Measurements from ENCODE around the gene SLC9A7.
A peak's percentile ranks its signal among the peaks of the same experiment; 100 is the strongest.

Gene SLC9A7

DNA sequence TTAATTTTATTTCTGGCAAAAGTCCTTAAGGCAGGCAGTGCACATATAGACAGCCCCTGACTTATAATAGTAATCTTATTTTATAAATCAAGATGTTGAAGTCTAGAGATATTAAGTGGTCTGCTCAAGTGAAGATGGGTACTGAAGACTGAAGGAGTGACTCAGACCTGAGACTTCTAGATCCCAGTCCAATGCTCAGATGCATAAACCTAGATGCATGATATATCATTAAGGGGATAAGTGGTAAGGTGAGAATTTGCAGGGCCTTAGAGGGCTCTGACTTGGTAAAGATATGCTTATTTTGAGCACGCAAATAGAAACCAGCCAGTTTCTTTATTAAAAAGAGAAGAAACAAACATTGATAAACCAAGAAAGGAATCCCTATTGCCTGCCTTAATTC, 42.9 kb downstream of the SLC9A7 start:
- Histone ChIP-seq H3K27ac (no peak overlapping the region), H3K9ac (no peak overlapping the region), H3K36me3 (ENCODE audit: insufficient read depth) (no peaks in the 10 kb centered on the region), H3K79me2 (ENCODE audit: insufficient read depth, low read depth) (no peaks in the 10 kb centered on the region), H3K4me3 (IDR thresholded peaks at IDR 0.05; ENCODE audit: insufficient read depth, low read depth, low read length) (no peak overlapping the region), H3K4me1 (ENCODE audit: low read depth, poor library complexity, severe bottlenecking) (peaks cover 50% of the 10 kb centered on the region), H3K27me3 (ENCODE audit: insufficient read depth, low read depth) (no peaks in the 10 kb centered on the region), H3K4me2 (no peak overlapping the region), H4K20me1 (ENCODE audit: insufficient read depth) (no peaks in the 10 kb centered on the region), H2AFZ (ENCODE audit: low read depth) (no peak overlapping the region)
- TF ChIP-seq, protein P1, sequence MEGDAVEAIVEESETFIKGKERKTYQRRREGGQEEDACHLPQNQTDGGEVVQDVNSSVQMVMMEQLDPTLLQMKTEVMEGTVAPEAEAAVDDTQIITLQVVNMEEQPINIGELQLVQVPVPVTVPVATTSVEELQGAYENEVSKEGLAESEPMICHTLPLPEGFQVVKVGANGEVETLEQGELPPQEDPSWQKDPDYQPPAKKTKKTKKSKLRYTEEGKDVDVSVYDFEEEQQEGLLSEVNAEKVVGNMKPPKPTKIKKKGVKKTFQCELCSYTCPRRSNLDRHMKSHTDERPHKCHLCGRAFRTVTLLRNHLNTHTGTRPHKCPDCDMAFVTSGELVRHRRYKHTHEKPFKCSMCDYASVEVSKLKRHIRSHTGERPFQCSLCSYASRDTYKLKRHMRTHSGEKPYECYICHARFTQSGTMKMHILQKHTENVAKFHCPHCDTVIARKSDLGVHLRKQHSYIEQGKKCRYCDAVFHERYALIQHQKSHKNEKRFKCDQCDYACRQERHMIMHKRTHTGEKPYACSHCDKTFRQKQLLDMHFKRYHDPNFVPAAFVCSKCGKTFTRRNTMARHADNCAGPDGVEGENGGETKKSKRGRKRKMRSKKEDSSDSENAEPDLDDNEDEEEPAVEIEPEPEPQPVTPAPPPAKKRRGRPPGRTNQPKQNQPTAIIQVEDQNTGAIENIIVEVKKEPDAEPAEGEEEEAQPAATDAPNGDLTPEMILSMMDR (conservative IDR thresholded peaks at IDR 0.05; ENCODE audit: low read depth, low read length): no peak

DNA sequence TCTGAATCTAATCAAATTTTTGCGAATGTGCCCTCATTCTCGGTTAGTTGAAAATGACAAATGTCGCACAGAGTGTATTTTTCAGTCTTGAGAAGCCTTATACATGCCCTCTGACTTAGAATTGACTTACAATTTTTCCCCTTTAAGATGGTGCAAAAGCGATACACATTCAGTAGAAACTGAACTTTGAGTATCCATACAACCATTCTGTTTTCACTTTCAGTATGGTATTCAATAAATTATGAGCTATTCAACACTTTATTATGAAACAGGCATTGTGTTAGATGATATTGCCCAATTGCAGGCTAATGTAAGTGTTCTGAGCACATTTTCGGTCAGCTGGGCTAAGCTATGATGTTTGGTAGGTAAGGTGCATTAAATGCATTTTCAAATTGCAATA, 43.4 kb downstream of the SLC9A7 start:
- Histone ChIP-seq H3K4me1 (ENCODE audit: low read depth, poor library complexity, severe bottlenecking) (peaks cover 55% of the 10 kb centered on the region), H4K20me1 (ENCODE audit: insufficient read depth) (no peaks in the 10 kb centered on the region), H3K27me3 (ENCODE audit: insufficient read depth, low read depth) (no peaks in the 10 kb centered on the region), H3K9ac (no peak overlapping the region), H3K79me2 (ENCODE audit: insufficient read depth, low read depth) (no peaks in the 10 kb centered on the region), H3K4me3 (IDR thresholded peaks at IDR 0.05; ENCODE audit: insufficient read depth, low read depth, low read length) (no peak overlapping the region), H3K36me3 (ENCODE audit: insufficient read depth) (no peaks in the 10 kb centered on the region), H3K4me2 (no peak overlapping the region), H2AFZ (ENCODE audit: low read depth) (no peak overlapping the region), H3K27ac (no peak overlapping the region)
- TF ChIP-seq, protein P1 (conservative IDR thresholded peaks at IDR 0.05; ENCODE audit: low read depth, low read length): no peak

DNA sequence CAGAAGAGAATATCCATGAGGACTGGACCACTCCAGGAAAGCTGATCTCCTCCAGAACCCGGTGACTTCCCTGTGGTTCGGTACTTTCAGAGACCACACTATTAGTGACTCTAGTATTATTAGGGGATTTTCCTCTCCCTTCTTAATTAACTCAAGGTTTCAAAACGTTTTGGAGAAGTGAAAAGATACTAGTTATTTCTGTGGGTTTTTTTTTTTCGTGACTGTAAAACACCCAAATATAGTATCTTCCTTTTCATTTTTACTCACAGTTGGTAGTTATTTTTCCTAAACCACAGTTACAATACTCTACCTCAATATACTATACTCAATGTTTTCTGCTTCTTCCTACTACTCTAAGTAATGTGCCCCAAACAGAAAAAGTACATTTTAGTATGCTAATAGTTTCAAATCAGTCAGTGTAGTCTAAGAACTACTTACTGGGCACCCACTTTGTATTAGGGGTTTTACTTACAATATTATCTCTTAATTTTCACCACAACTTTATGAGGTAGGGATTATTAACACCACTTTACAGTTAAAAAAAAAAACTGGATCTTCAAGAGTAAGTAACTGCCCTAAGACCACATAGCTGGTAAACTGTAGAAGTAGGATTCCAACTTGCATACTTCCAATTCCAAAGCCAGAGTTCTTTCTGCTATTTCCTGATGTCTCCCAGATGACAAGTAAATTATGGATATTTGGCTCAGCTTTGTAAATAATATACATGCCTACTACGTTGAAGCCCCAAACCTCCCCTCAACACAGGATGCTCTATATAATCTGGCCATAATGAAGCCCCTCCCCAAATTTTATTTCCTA, 45.0 kb downstream of the SLC9A7 start:
- H3K4me1 ChIP-seq (ENCODE audit: low read depth, poor library complexity, severe bottlenecking): peaks cover 68% of the 10 kb centered on the region
- H3K4me2 ChIP-seq: peak overlapping the region; percentile 29
- no peak overlapping the region for H3K4me3 ChIP-seq (IDR thresholded peaks at IDR 0.05; ENCODE audit: insufficient read depth, low read depth, low read length)
- H2AFZ ChIP-seq (ENCODE audit: low read depth): no peak overlapping the region
- no peak overlapping the region for H3K9ac ChIP-seq
- no peaks in the 10 kb centered on the region for H3K36me3 ChIP-seq (ENCODE audit: insufficient read depth)
- TF ChIP-seq, protein P1 (conservative IDR thresholded peaks at IDR 0.05; ENCODE audit: low read depth, low read length): no peak
- no peaks in the 10 kb centered on the region for H4K20me1 ChIP-seq (ENCODE audit: insufficient read depth)
- H3K27ac ChIP-seq: peak overlapping the region; percentile 18; the same call in 1 of the 2 replicates
- no peaks in the 10 kb centered on the region for H3K79me2 ChIP-seq (ENCODE audit: insufficient read depth, low read depth)
- no peaks in the 10 kb centered on the region for H3K27me3 ChIP-seq (ENCODE audit: insufficient read depth, low read depth)

DNA sequence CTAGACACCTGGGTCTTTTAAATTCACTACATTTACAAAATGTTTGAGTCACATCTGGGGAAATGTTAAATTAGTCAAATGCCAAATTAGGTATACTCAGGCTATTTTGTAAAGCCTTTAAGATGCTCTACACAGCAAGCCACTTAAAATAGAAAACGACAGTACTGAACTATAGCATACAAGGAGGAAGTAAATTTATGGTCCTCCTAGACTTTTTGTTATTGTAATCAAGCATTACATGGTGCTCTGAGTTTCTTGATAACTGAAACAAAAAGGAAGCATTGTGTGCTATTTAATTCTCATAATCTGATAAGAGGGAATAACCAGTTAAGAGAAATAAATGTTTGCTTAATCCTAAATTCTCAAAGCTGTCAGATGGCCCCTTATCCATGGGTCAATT, 46.2 kb downstream of the SLC9A7 start:
- no peaks in the 10 kb centered on the region for H4K20me1 ChIP-seq (ENCODE audit: insufficient read depth)
- no peaks in the 10 kb centered on the region for H3K36me3 ChIP-seq (ENCODE audit: insufficient read depth)
- no peak overlapping the region for H3K27ac ChIP-seq
- TF ChIP-seq, protein P1 (conservative IDR thresholded peaks at IDR 0.05; ENCODE audit: low read depth, low read length): no peak
- H2AFZ ChIP-seq (ENCODE audit: low read depth): no peak overlapping the region
- H3K9ac ChIP-seq: no peak overlapping the region
- H3K4me2 ChIP-seq: no peak overlapping the region
- no peak overlapping the region for H3K4me3 ChIP-seq (IDR thresholded peaks at IDR 0.05; ENCODE audit: insufficient read depth, low read depth, low read length)
- no peaks in the 10 kb centered on the region for H3K79me2 ChIP-seq (ENCODE audit: insufficient read depth, low read depth)
- H3K4me1 ChIP-seq (ENCODE audit: low read depth, poor library complexity, severe bottlenecking): peaks cover 68% of the 10 kb centered on the region
- H3K27me3 ChIP-seq (ENCODE audit: insufficient read depth, low read depth): no peaks in the 10 kb centered on the region

All from KMS-11 (cell line).